ENCODE results near the gene ITGB8. TPM values are rescaled to one million over a fixed set of nuclear protein-coding genes. Genes with fewer than 3 reads are reported as not detected.

The ITGB8 gene
- total and polyA plus RNA-seq, 9 of the 15 experiments (the other 6 are each of a cell fraction or from before 2014, with no cell fraction given): under 0.01 to 0.03 (median 0.02) TPM; not detected in 6

DNA sequence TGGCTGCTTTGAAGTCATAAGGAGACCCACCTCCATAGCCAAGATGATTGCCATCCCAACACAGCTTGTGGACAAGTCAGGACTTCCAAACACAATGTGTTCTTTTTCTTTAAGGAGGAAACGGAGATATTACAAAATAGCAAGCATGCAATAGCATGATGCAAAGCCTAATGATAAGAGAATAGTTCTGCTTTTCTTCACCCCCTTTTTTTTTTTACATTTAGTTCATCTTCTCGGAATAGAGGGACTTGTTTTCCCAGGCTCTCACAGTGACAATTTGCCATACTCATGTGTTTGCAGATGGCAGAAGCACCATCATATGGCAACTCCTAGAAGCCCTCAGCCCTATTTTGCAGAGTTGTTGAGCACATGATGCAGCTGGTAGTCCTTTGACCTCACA, 119.8 kb downstream of the ITGB8 start (continued):
- TF ChIP-seq HDAC6 (IDR thresholded peaks at IDR 0.05; ENCODE audit: low read depth, low read length) (no peak), ESRRB (CRISPR knock-in tag; IDR thresholded peaks at IDR 0.05; ENCODE audit: borderline replicate concordance) (no peak), TCF7 (IDR thresholded peaks at IDR 0.05; ENCODE audit: borderline replicate concordance) (no peak), KAT7 (CRISPR knock-in tag; IDR thresholded peaks at IDR 0.05; ENCODE audit: borderline replicate concordance) (no peak)
- TF ChIP-seq, protein P1, sequence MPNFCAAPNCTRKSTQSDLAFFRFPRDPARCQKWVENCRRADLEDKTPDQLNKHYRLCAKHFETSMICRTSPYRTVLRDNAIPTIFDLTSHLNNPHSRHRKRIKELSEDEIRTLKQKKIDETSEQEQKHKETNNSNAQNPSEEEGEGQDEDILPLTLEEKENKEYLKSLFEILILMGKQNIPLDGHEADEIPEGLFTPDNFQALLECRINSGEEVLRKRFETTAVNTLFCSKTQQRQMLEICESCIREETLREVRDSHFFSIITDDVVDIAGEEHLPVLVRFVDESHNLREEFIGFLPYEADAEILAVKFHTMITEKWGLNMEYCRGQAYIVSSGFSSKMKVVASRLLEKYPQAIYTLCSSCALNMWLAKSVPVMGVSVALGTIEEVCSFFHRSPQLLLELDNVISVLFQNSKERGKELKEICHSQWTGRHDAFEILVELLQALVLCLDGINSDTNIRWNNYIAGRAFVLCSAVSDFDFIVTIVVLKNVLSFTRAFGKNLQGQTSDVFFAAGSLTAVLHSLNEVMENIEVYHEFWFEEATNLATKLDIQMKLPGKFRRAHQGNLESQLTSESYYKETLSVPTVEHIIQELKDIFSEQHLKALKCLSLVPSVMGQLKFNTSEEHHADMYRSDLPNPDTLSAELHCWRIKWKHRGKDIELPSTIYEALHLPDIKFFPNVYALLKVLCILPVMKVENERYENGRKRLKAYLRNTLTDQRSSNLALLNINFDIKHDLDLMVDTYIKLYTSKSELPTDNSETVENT (CRISPR knock-in tag; IDR thresholded peaks at IDR 0.05): no peak

DNA sequence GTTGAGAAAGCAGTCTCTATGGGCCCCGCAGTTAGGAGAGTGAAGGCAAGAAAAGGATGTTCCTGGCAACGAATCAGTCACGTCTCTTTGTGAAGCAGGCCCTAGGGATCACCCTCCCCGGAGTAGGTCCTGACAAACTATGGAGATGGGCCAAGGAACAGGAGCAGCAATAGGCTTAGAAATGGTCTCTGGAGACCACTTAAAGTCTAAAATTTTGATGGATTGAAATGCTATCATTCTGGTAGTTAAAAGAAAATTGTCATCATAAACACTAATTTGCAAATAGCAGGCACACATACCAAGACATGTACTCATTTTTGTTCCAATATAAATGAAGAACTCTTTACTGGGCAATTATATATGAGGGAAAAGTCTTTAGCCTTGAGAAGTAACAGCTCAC, 123.5 kb downstream of the ITGB8 start:
- H3K9me3 ChIP-seq (replicated peaks; ENCODE audit: control insufficient read depth, insufficient read depth, low read depth, low read length): no peaks in the 10 kb centered on the region
- no peak overlapping the region for H3K9ac ChIP-seq (ENCODE audit: insufficient read depth in 1 of 2, low read depth in 2 of 2, low read length in 2 of 2)
- CTCF ChIA-PET (ENCODE audit: low intra/inter-chr PET ratio): no interaction called here
- 0% methylated on average over 4 of the region's 4 CpGs for WGBS (ENCODE audit: insufficient coverage, low coverage, missing lambda C conversion rate)
- in situ Hi-C loops (cut with MboI) (no loop called here), intact Hi-C loops (cut with micrococcal nuclease) (no loop called here)
- DNase-seq (ENCODE audit: extremely low read depth in 1 of 4, low spot score in 3 of 4): no peak
- H3K27me3 ChIP-seq (ENCODE audit: control insufficient read depth in 2 of 2, insufficient read depth in 2 of 2, low read length in 2 of 2): no peaks in the 10 kb centered on the region
- no peaks in the 10 kb centered on the region for H4K20me1 ChIP-seq (replicated peaks; ENCODE audit: control insufficient read depth, insufficient read depth, low read length)
- POLR2A ChIA-PET: no interaction called here
- no peak overlapping the region for H2AFZ ChIP-seq (ENCODE audit: low read depth, low read length)
- no peak overlapping the region for H3K27ac ChIP-seq (ENCODE audit: extremely low read depth, low read depth, low read length)
- no peak overlapping the region for H3K4me2 ChIP-seq (ENCODE audit: insufficient read depth, low read length)
- ATAC-seq: no peak
- BruUV-seq (replicated peaks): no TSS peak
- no peaks in the 10 kb centered on the region for H3K9me1 ChIP-seq (ENCODE audit: control insufficient read depth, insufficient read depth, low read length)
- no peaks in the 10 kb centered on the region for H3K4me1 ChIP-seq (replicated peaks in 1 of 2; ENCODE audit: control insufficient read depth in 2 of 2, insufficient read depth in 2 of 2, low read length in 2 of 2)
- no peaks in the 10 kb centered on the region for H3K79me2 ChIP-seq (ENCODE audit: control insufficient read depth, insufficient read depth, low read length)
- no peak for FAIRE-seq
- TF ChIP-seq FOXK1 (CRISPR knock-in tag; IDR thresholded peaks at IDR 0.05; ENCODE audit: borderline replicate concordance) (no peak), NR2C1 (IDR thresholded peaks at IDR 0.05) (no peak), NR2C1 (tag; IDR thresholded peaks at IDR 0.05) (no peak), ZNF766 (CRISPR knock-in tag; conservative IDR thresholded peaks at IDR 0.05) (no peak), ATF1 (CRISPR knock-in tag; IDR thresholded peaks at IDR 0.05) (no peak), ATF1 (tag; IDR thresholded peaks at IDR 0.05) (no peak), ZZZ3 (IDR thresholded peaks at IDR 0.05) (no peak)
- no peaks in the 10 kb centered on the region for H3K36me3 ChIP-seq (ENCODE audit: control insufficient read depth, insufficient read depth, low read length)
- no peak overlapping the region for H3K4me3 ChIP-seq
